Lung (tissue), 12 donors: ENCODE results near the gene CHERP. TPM values are rescaled to one million over a fixed set of nuclear protein-coding genes. Genes with fewer than 3 reads are reported as not detected.

Source experiments
- ATAC-seq: fragments of 200-7000 bp; cut with Tn5 transposase; one replicate; pipeline ENCODE4 v1.9.1; 2020; ENCODE audit warnings: moderate number of reproducible peaks; ENCODE audit not compliant: insufficient read depth, low FRiP score
- DNase-seq, 3 donors: peaks; one replicate each; pipeline ENCODE4 v3.0.0-alpha.2; 2013 to 2017
- H3K27ac ChIP-seq, 2 donors: one replicate each; pipeline ENCODE4 v1.5.1; 2013; ENCODE audit warnings: mild to moderate bottlenecking in 2 of 2, moderate library complexity in 2 of 2, control low read depth in 1 of 2, inconsistent platforms in 1 of 2, low read depth in 1 of 2, low read length in 1 of 2
- H3K27me3 ChIP-seq, 3 donors: one replicate each; pipeline ENCODE4 v1.5.1; 2013; ENCODE audit warnings: low read length in 2 of 3; ENCODE audit not compliant: control insufficient read depth in 3 of 3, insufficient read depth in 3 of 3
- H3K36me3 ChIP-seq, 4 donors: one replicate each; pipeline ENCODE4 v1.5.1; 2013; ENCODE audit warnings: low read length in 4 of 4, mild to moderate bottlenecking in 1 of 4, moderate library complexity in 1 of 4; ENCODE audit not compliant: control insufficient read depth in 4 of 4, insufficient read depth in 4 of 4
- H3K4me1 ChIP-seq, 5 donors: one replicate each; pipeline ENCODE4 v1.5.1; 2013; ENCODE audit warnings: low read length in 5 of 5, mild to moderate bottlenecking in 2 of 5, moderate library complexity in 1 of 5; ENCODE audit not compliant: control insufficient read depth in 5 of 5, insufficient read depth in 5 of 5
- H3K4me3 ChIP-seq: one replicate; pipeline ENCODE4 v1.5.1; 2013; ENCODE audit warnings: mild to moderate bottlenecking, control low read depth, moderate library complexity
- H3K9ac ChIP-seq, 2 donors: one replicate each; pipeline ENCODE4 v1.5.1; 2013; ENCODE audit warnings: low read length in 2 of 2, control low read depth in 1 of 2; ENCODE audit not compliant: insufficient read depth in 1 of 2
- H3K9me3 ChIP-seq, 4 donors: one replicate each; pipeline ENCODE4 v1.5.1; 2013; ENCODE audit warnings: low read length in 3 of 4, mild to moderate bottlenecking in 1 of 4, moderate library complexity in 1 of 4; ENCODE audit not compliant: control insufficient read depth in 4 of 4, insufficient read depth in 3 of 4
- CTCF ChIP-seq: IDR thresholded peaks from 2 replicates; pipeline ENCODE4 v1.5.1; 2012; ENCODE audit warnings: mild to moderate bottlenecking; ENCODE audit errors: control extremely low read depth, extremely low read depth
- WGBS, 2 donors: extraction: QIAGEN DNeasy Blood & Tissue Kit; methylation state at CpG; one replicate each; pipeline ENCODE4 v1.1.7; 2013; 5-methylcytosine and 5-hydroxymethylcytosine counted together
- polyA plus RNA-seq, 2 donors: library from polyadenylated mRNA; stranded (reverse); fragments of 200-250 nt; gene quantifications; one replicate each; pipeline ENCODE4 v1.2.1, GENCODE V29; 2013
- total RNA-seq, 2 donors: library from RNA; depleted of rRNA in 1 of 2; stranded (reverse); fragments of >200 nt in 1 of 2; gene quantifications; one replicate each; pipeline ENCODE4 v1.2.1, GENCODE V29; 2014 to 2021
- donor health status: control.
- donor health status: control.
- donor health status: Bipolar disorder and iron deficiency.
- donor health status: healthy.
- donor health status: DM: yes; HTN: yes; CAD: no.

The CHERP gene
- total and polyA plus RNA-seq, 4 donors, result 19.5 to 30.9 (median 23.3) TPM

GRCh38 chr19:16541526-16542044 lies 652 bp downstream of the CHERP start:
- Histone ChIP-seq H3K27ac (peak overlapping the region; percentile 85 to 94), H3K9me3 (no peaks in the 10 kb centered on the region), H3K9ac (peak overlapping the region; percentile 63 to 94), H3K4me1 (peaks cover 0 to 13% (median 8%) of the 10 kb centered on the region in 5 donors), H3K27me3 (no peaks in the 10 kb centered on the region), H3K4me3 (peak overlapping the region; percentile 91), H3K36me3 (peaks cover 0 to 21% (median 14%) of the 10 kb centered on the region in 4 donors)
- 1 to 3% methylated on average over 29 of the region's 29 CpGs for WGBS, 2 donors
- peak in 1 of 3 donors; percentile 18 for DNase-seq
- ATAC-seq, result no peak
- no peak for TF ChIP-seq CTCF

- WGBS, 2 donors, result 78 to 85% methylated on average over 12 of the region's 12 CpGs
- H3K27ac ChIP-seq, result no peak overlapping the region
- ATAC-seq, result no peak
Observed at GRCh38 chr19:16540948-16541347, 1.3 kb downstream of the CHERP start.

GRCh38 chr19:16537111-16537510 lies 5.1 kb downstream of the CHERP start:
- no peak for ATAC-seq
- Histone ChIP-seq H3K36me3 (peaks cover 11 to 53% (median 37%) of the 10 kb centered on the region in 4 donors), H3K9ac (no peak overlapping the region), H3K4me1 (peaks cover 0 to 11% (median 8%) of the 10 kb centered on the region in 5 donors), H3K9me3 (no peaks in the 10 kb centered on the region), H3K27me3 (no peaks in the 10 kb centered on the region), H3K27ac (no peak overlapping the region), H3K4me3 (no peak overlapping the region)
- DNase-seq, result no peak
- 95 to 96% methylated on average over 13 of the region's 13 CpGs for WGBS, 2 donors
- no peak for TF ChIP-seq CTCF

More at GRCh38 chr19:16540948-16541347, 1.3 kb downstream of the CHERP start:
- H3K9ac ChIP-seq, result peak overlapping the region; percentile 63 to 94
- no peak for TF ChIP-seq CTCF
- peaks cover 0 to 27% (median 18%) of the 10 kb centered on the region in 4 donors for H3K36me3 ChIP-seq
- no peak for DNase-seq
- H3K9me3 ChIP-seq, result no peaks in the 10 kb centered on the region
- H3K4me3 ChIP-seq, result peak overlapping the region; percentile 91
- H3K27me3 ChIP-seq, result no peaks in the 10 kb centered on the region
- peaks cover 0 to 13% (median 8%) of the 10 kb centered on the region in 5 donors for H3K4me1 ChIP-seq

- no peak overlapping the region for H3K4me3 ChIP-seq
- peaks cover 12 to 63% (median 44%) of the 10 kb centered on the region in 4 donors for H3K36me3 ChIP-seq
- H3K27me3 ChIP-seq, result no peaks in the 10 kb centered on the region
- ATAC-seq, result no peak
- H3K9me3 ChIP-seq, result no peaks in the 10 kb centered on the region
- 93 to 98% methylated on average over 9 of the region's 9 CpGs for WGBS, 2 donors
- no peak for DNase-seq
- H3K9ac ChIP-seq, result no peak overlapping the region
- no peak for TF ChIP-seq CTCF
- H3K27ac ChIP-seq, result no peak overlapping the region
- H3K4me1 ChIP-seq, result peaks cover 0 to 8% (median 3%) of the 10 kb centered on the region in 5 donors
Observed at GRCh38 chr19:16536130-16536529, 6.1 kb downstream of the CHERP start.
